HG03469 (cell line): ENCODE data around the gene USP2.

Source experiments
- ATAC-seq: cut with Tn5 transposase; IDR thresholded peaks from one replicate; pipeline ENCODE4 v1.9.1; 2021; ENCODE audit warnings: mild to moderate bottlenecking, moderate library complexity, moderate number of reproducible peaks; ENCODE audit not compliant: unreplicated experiment

Gene USP2

GRCh38 chr11:119377112-119377901 lies 4.2 kb downstream of the USP2 start:
- no peak for ATAC-seq

GRCh38 chr11:119376197-119376847 lies 5.2 kb downstream of the USP2 start:
- ATAC-seq, result no peak

GRCh38 chr11:119375337-119376196 lies 5.9 kb downstream of the USP2 start:
- no peak for ATAC-seq

GRCh38 chr11:119374632-119375336 lies 6.7 kb downstream of the USP2 start:
- no peak for ATAC-seq

GRCh38 chr11:119373921-119374631 lies 7.4 kb downstream of the USP2 start:
- ATAC-seq, result no peak

GRCh38 chr11:119373059-119373920 lies 8.2 kb downstream of the USP2 start:
- no peak for ATAC-seq

- no peak for ATAC-seq
Measured at GRCh38 chr11:119372260-119373058, 9.0 kb downstream of the USP2 start.

- ATAC-seq, result no peak
Measured at GRCh38 chr11:119371778-119372182, 9.7 kb downstream of the USP2 start.

- ATAC-seq, result no peak
Measured at GRCh38 chr11:119371067-119371601, 10.4 kb downstream of the USP2 start.

- no peak for ATAC-seq
Measured at GRCh38 chr11:119370486-119371046, 10.9 kb downstream of the USP2 start.

- ATAC-seq, result no peak
Measured at GRCh38 chr11:119369132-119369925, 12.2 kb downstream of the USP2 start.

- ATAC-seq, result no peak
Measured at GRCh38 chr11:119368121-119369034, 13.1 kb downstream of the USP2 start.

GRCh38 chr11:119367661-119368120 lies 13.8 kb downstream of the USP2 start:
- ATAC-seq, result no peak

GRCh38 chr11:119366690-119367620 lies 14.5 kb downstream of the USP2 start:
- no peak for ATAC-seq

- no peak for ATAC-seq
Measured at GRCh38 chr11:119365071-119365591, 16.4 kb downstream of the USP2 start.
